Measurements from ENCODE around the gene AKNAD1. TPM values are rescaled to one million over a fixed set of nuclear protein-coding genes. Genes with fewer than 3 reads are reported as not detected.

AKNAD1 gene
- total and polyA plus RNA-seq, 2 of the 4 experiments (the other 2 are of a cell fraction), result 0.07 to 0.18 TPM

GRCh38 chr1:108829498-108829916 is 27.4 kb downstream of the AKNAD1 start:
- Histone ChIP-seq H2AFZ (replicated peaks; ENCODE audit: low read length, poor library complexity) (no peak overlapping the region), H3K4me2 (ENCODE audit: low read depth, low read length) (peak overlapping the region; percentile 4; the same call in 1 of the 2 replicates), H4K20me1 (ENCODE audit: insufficient read depth, low read length) (no peaks in the 10 kb centered on the region), H3K4ac (ENCODE audit: low read depth, low read length) (peak overlapping the region; percentile 95), H3K36me3 (ENCODE audit: control insufficient read depth, insufficient read depth, low read length) (no peaks in the 10 kb centered on the region), H4K91ac (ENCODE audit: insufficient read depth, low read depth, low read length) (peak overlapping the region; percentile 56; the same call in 1 of the 2 replicates), H3K27ac (ENCODE audit: insufficient read depth, low read length) (no peak overlapping the region), H2AK5ac (ENCODE audit: low read depth, low read length) (peak overlapping the region; percentile 89; the same call in 1 of the 2 replicates), H3K9me3 (ENCODE audit: control insufficient read depth, insufficient read depth, low read length) (no peaks in the 10 kb centered on the region), H2AK9ac (replicated peaks; ENCODE audit: low read depth, low read length, poor library complexity) (no peak overlapping the region), H3K56ac (ENCODE audit: extremely low read depth, insufficient read depth, low read length) (no peak overlapping the region), H3K9me1 (ENCODE audit: insufficient read depth, low read length) (peaks cover 12% of the 10 kb centered on the region; the same call in 1 of the 2 replicates), H4K5ac (ENCODE audit: low read depth, low read length) (no peak overlapping the region; the same call in 1 of the 2 replicates), H2BK5ac (ENCODE audit: low read depth, low read length, poor library complexity, severe bottlenecking) (no peak overlapping the region), H3K18ac (ENCODE audit: low read depth, low read length) (0 out of 2 replicates have a peak overlapping the region, but pooled peaks have one; percentile 14), H3K4me3 (ENCODE audit: insufficient read depth, low read depth, low read length) (no peak overlapping the region), H3K14ac (replicated peaks; ENCODE audit: low read depth, low read length) (peak overlapping the region; percentile 83; the same call in 1 of the 2 replicates), H3K23ac (ENCODE audit: low read depth, low read length) (peak overlapping the region; percentile 38; the same call in 1 of the 2 replicates), H4K8ac (ENCODE audit: low read depth in 2 of 2, low read length in 2 of 2) (peak overlapping the region in 1 of 2 experiments; percentile 63; a peak in 1 of 4 replicates), H2BK20ac (ENCODE audit: low read depth, low read length) (peak overlapping the region; percentile 89), H3K27me3 (ENCODE audit: control insufficient read depth, insufficient read depth, low read length) (no peaks in the 10 kb centered on the region), H2BK120ac (ENCODE audit: low read depth, low read length) (peak overlapping the region; percentile 94), H3K4me1 (ENCODE audit: control insufficient read depth, insufficient read depth, low read length) (peaks cover 18% of the 10 kb centered on the region), H3K9ac (ENCODE audit: low read depth, low read length) (no peak overlapping the region), H2BK15ac (ENCODE audit: low read depth, low read length) (peak overlapping the region; percentile 40; the same call in 1 of the 3 replicates), H3K79me1 (ENCODE audit: low read depth in 1 of 2, low read length in 2 of 2) (peaks cover 0 to 4% of the 10 kb centered on the region in 2 experiments; a peak in 1 of 4 replicates)
- ATAC-seq (ENCODE audit: low read depth) (no peak), DNase-seq (peak; percentile 76)
- 83% methylated on average over 1 of the region's 6 CpGs; no CpG with 5 or more reads in 1 of the 2 experiments for WGBS, 2 experiments (ENCODE audit: extremely low coverage in 2 of 2, insufficient read length in 1 of 2)
- intact Hi-C loops (cut with micrococcal nuclease), result no loop called here
- in situ Hi-C loops (cut with MboI; ENCODE audit: low sequenced_read_pairs), result no loop called here
- dilution Hi-C loops (cut with HindIII; ENCODE audit: low sequenced_read_pairs, unreplicated experiment), result no loop called here
- ChIA-PET CTCF (interaction anchor here (1.5 to 2.8 kb wide), 4 partner anchors 49 to 69 kb away, joined by 3 to 23 read pairs (median 9); no protein-coding TSS in a partner anchor), POLR2A (ENCODE audit: unreplicated experiment) (interaction anchor here (0.5 to 0.9 kb wide), 2 partner anchors 67 to 80 kb away, joined by 3 to 4 read pairs; no protein-coding TSS in a partner anchor)
- no TSS peak for BruUV-seq (replicated peaks)
- TF ChIP-seq MXI1 (IDR thresholded peaks at IDR 0.05; ENCODE audit: borderline replicate concordance, low read depth, low read length) (no peak), SMC3 (IDR thresholded peaks at IDR 0.05; ENCODE audit: low read depth, low read length) (no peak), POLR2A (IDR thresholded peaks at IDR 0.05; ENCODE audit: low read depth, low read length) (no peak), BHLHE40 (IDR thresholded peaks at IDR 0.05; ENCODE audit: low read depth, low read length) (no peak), MAFK (IDR thresholded peaks at IDR 0.05; ENCODE audit: low read depth, low read length) (no peak), NFE2L2 (IDR thresholded peaks at IDR 0.05; ENCODE audit: low read depth, low read length) (no peak), USF2 (IDR thresholded peaks at IDR 0.05; ENCODE audit: low read depth, low read length) (peak; percentile 11; the same call in 1 of the 2 replicates), CTCF (conservative IDR thresholded peaks at IDR 0.05; ENCODE audit: low read depth, low read length) (no peak), FOS (IDR thresholded peaks at IDR 0.05; ENCODE audit: low read depth, low read length) (peak; percentile 61; the same call in 1 of the 2 replicates), CHD1 (IDR thresholded peaks at IDR 0.05; ENCODE audit: low read depth, low read length) (no peak), CEBPB (IDR thresholded peaks at IDR 0.05; ENCODE audit: low read depth, low read length) (no peak), RCOR1 (IDR thresholded peaks at IDR 0.05; ENCODE audit: insufficient replicate concordance, low read length) (peak; percentile 39), ELK1 (IDR thresholded peaks at IDR 0.05; ENCODE audit: borderline replicate concordance, low read depth, low read length) (no peak), RFX5 (IDR thresholded peaks at IDR 0.05; ENCODE audit: low read depth, low read length) (no peak), RAD21 (IDR thresholded peaks at IDR 0.05; ENCODE audit: low read length) (no peak)

All from IMR-90 (cell line).